ENCODE results near the gene CTU2.

The CTU2 gene

DNA sequence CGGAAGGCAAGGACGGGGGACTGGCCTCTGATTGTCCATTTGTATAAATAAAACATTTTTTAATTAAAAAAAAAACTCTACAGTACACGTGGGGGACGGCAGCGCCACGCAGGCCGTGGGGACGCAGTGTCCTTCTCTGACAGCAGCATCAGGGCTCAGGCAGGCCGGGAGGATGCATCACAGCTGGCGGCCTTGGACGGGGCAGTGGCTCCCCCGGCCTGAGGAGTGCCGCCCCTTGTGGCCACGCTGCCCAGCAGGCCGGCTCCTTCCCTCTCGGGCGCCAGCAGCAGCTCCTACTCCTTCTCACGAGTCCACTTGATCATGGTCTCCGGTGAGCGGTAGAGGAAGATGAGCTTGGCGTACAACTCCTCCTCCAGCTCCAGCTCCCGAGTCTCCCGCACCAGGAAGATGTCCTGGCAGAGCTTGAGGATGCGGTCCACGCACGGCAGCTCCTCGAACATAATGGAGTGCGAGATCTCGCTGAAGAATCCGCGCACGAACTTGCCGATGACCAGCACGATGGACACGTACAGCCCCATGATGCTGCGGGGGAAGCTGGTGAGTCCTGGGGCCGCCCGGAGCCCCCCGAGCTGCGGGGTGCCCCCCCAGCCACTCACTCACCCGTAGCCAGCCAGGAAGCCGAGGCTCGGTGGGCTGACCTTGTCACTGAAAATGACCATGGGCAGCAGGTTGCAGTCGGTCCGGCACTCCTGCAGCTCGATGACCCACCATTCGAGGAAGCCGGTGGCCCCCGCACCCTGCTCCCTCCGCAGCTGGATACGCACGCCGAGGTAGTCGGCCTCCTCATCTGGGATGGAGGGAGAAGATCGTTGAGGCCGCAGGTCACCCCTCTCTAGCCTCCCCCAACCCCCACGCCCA is 9.2 kb downstream of the CTU2 start:
- no peak for DNase-seq

DNA sequence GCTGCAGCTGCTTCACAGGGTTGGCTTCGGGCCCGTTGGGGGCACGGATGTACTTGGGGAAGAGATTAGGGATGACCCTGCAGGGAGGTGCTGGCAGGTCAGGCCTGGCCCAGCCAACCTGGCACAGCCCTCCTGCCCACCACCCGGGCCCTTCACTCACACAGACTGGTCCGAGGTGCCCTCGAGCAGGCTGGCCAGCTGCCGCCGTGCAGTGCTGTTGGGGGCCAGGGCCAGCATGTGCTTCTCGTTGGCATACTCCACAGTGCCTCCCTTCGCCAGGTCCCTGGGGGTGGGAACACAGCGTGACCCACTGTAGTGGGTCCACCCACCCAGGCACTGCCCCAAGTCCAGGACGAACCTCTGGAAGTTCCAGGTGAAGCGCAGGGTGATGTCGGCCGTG is 9.9 kb downstream of the CTU2 start:
- DNase-seq, result no peak

DNA sequence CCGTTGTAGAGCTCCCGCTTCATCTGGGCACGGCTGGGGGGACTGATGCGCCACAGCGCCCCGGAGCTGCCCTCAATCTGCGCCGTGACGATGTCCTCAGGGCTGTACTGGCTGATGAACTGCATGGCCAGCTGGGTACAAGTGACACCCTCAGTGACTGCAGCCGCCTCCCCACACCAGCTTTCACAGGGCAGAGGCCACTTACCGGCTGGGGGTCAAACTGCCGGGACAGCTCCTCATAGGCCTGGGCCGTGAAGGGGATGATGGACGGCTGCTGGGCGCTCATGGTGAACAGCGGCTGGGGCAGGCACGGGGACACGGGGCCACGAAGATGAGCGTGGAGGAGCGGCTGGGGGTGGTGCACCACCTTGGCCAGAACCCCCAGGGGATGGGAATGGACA is 10.3 kb downstream of the CTU2 start:
- no peak for DNase-seq

DNA sequence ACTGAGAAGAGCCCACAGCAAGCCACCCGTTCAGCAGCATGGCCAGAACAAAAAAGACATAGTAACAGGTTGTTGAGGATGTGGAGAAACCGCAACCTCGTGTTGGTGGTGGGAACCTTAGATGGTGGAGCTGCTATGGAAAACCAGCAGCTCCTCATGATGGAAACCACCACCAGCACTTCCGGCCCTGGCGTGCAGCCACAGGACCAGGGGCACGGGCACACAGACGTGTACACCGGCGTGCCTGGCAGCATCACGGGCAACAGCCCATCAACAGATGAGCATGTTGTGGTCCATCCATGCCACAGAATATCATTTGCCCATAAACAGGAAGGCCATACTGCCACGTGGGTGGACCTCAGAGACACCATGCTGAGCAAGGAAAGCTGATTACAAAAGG is 11.9 kb downstream of the CTU2 start:
- no peak for DNase-seq

DNA sequence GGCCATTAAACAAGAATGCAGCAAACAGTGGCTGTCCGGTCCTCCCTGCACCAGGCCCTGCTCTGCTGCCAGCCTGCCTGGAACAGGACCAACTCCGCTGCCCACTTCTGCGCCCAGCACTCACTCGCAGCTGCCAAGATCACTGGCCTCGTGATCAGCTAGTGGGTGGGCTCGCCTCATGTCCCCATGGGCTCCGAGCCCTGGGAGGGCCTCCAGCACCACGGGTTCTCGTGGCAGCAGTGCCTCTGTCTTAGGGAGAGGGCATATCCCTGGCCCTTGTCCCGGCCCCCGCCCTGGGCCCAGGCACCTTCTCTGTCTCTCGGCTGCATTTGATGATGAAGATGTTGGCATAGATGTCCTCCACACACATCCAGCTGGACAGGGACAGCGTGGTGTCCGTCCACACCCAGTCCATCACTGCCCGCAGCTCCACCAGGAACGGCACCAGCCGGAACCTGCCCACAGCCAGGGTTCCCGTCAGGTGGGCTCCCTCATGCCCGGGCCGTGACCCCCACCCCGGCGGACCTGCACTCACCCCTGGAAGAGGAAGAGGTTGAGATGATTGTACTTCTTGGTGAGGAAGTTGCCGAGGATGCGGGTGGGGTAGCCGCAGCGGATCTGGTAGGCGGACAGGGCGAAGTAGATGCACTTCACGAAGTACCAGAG is 13.1 kb downstream of the CTU2 start:
- no peak for DNase-seq

DNA sequence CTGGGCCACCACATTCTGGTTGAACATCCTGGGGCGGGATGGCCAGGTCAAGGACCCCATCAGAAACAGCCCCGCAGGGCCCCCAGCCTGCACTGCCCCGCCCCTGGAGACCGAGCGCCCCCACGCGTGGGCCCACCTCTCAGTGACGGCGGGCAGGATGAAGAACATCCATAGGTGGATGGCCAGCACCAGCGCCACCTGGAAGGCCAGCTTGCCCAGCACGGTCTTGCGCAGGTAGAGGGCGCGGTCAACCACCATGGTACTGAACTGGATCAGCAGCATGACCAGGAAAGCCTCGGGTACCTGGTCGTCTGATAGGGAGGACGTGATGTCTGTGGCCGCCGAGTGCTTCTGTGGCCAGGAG is 13.6 kb downstream of the CTU2 start:
- no peak for DNase-seq

DNA sequence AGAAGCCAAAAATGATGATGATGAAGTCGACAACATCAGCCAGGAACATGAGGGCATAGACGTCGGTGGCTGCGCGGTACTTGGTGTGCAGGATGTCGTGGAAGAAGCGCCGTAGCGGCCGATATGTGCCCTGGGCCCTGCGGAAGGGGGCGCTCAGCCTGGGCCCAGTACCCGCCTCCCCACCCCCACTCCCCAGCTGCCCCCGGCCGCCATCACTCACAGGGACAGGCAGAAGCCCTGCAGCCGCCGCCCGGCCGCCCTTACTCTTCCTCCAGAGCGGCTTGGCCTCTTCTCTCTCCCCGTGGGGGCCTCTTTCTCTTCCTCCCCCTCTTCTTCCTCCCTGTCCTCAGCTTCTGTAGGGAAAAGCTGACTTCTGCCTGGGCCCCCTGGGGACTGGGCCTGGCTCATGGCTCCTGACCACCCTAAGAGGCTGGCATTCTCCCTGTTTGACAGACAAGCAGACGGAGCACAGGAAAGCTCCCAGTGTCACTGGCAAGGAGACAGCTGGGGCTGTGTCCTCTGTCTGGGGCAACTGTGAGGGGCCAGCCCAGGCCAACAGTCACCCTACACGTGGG is 14.2 kb downstream of the CTU2 start:
- DNase-seq, result no peak

DNA sequence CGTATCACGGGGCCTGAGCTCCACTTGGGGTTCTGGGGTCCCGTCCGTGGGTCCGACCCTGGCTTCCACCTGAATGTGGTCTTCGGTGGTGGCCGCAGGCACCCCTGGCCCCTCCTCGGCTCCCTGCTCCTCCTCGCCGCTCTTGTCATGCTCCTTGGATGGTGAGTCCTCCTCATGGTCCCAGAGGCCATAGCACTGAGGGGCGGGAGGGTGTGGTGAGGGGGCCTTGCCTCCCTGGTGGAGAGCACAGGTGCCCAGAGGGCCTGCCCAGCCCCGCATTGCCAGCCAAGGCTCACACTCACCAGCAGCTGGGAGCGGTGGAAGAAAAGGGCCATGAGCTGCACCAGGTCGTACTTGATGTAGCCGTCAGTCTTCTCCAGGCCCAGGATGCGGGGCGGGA is 14.9 kb downstream of the CTU2 start:
- DNase-seq, result no peak

DNA sequence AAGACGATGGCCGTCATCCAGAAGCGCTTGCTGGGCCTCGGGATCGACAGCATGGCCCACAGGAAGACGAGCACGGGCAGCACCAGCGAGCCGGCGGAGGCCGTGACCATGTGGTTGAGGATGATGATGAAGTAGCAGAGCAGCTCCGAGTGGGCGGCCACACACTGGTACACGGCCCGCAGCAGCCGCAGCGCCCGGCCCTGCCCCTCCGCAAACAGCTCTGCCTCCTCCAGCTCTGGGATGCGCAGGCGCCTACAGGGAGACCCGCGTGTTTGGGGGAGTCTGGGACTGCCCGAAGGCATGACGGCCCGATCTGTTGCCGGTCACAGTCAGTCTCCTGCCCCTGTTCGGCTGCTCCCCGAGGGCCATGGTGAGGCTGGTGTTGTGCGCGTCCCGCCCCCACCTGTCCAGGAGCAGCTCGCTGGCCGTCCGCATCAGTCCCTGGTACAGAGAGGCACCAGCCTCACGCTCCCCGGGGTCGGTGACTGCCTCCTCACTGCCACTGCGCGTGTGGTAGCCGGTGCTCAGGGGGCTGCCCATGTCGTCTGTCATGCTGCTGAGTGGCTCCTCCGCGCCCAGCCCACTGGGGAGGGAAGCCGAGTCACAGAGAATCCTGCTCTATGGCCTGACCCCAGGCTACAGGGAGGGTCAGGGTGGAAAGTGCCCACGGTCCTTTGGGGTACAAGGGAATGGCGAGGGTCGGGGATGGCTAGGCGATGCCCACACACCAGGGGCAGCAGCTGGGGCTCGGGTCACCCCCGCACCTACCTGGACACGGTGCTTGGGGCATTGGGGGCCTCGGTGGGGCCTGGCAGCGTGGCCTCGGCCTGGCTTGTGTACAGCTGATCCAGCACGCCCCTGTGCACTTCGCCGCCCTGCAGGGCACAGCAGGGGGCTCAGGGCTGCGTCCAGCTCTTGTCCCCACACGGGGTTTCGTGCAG is 15.8 kb downstream of the CTU2 start:
- DNase-seq, result no peak

DNA sequence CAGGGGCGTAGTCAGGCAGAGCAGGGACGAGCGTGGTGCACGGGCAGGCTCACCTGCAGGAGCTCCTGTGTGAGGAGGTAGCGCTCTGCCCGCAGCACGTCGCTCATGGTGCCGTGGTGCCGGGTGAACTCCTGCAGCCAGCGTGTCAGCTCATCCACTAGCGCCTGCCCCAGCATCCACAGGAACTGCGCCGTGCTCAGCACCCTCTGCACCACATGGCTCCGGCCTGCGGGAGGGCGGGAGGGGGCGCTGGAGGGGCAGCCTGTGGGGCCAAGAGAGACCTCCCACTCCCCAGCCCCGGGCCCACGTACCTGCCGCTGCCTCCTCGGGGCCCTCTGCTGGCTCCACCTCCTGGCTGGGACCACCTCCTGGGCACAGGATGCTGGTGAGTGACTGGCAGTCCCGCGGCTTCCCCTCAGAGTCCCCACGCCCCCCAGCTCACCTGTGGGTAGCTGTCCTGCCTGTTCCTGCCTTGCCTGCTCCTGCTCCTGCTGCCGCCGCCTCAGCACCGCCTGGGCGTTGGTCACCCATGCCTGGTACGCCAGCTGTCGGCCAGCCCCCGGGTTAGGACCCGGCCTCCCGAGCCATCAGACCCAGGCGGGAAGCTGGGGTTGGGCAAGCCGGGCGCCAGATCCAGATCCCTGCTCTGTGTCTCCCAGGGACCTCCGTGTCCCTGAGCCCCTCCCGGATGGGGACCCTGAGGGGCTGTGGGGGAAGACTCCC is 16.6 kb downstream of the CTU2 start:
- no peak for DNase-seq

DNA sequence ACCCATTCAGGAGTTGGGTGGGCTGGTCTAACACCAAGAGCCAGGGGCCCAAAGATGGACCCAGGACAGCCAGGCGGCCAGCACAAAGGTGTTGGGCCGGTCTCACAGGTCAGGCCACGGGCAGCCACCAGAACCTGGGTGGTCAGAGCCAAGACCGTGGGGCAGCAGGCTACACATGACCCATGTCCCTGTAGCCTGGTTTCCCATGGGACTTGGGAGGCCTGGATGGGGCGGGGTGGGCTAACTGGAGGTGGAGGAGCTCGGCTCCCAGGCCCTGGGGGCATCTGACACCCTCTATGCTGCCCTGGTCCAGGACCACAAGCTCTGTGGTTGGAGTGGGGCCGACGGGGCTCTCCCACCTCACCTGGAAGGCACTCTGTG is 17.2 kb downstream of the CTU2 start:
- DNase-seq, result no peak

DNA sequence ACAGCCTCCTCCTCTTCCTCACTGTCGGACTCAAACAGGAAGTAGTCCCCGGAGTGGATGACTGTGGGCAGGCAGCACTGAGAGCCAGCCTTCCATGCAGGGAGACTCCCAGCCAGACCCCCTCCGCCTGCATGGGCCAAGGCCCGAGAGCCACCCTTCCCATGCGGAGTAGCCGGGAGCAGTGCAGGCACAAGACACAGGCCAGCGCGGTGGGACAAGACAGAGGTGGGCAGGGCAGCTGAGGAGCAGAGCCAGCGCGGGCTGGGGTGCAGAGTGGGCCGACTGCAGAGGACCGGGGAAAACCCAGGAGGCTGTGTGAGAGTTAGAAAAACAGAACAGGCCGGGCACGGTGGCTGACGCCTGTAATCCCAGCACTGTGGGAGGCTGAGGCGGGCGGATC is 17.6 kb downstream of the CTU2 start:
- no peak for DNase-seq

DNA sequence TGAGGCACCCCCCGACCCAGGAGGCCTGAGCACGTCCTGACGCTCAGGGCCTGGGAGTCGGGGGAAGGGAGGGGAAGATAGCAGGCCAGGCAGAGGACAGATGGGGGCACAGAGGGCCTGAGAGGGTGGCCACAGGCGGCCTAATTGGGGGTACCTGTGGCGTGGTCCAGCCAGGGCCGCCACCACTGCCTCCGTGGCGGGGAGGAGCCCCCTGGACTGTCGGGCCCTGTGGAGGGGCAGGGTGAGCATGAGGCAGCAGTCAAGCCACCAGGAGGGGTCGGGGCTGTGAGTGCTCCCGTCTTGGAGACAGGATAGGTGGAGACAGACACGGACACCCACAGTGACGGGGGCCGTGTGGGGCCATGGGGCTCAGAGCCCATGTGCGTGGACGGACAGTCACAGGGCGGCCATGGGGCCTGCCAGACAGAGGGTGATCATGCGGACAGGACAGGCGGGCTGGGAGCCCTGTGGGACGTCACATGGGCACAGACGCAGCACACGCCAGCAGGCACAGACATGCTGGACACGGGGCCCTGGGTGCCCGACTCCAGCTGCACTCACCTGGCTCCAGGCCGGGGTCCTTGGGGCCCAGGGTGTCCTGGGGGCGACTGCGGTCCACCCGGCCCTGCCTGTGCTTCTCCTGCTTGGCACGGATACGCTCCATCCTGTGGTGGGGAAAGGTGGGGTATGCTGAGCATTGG is 18.7 kb downstream of the CTU2 start:
- DNase-seq, result no peak

DNA sequence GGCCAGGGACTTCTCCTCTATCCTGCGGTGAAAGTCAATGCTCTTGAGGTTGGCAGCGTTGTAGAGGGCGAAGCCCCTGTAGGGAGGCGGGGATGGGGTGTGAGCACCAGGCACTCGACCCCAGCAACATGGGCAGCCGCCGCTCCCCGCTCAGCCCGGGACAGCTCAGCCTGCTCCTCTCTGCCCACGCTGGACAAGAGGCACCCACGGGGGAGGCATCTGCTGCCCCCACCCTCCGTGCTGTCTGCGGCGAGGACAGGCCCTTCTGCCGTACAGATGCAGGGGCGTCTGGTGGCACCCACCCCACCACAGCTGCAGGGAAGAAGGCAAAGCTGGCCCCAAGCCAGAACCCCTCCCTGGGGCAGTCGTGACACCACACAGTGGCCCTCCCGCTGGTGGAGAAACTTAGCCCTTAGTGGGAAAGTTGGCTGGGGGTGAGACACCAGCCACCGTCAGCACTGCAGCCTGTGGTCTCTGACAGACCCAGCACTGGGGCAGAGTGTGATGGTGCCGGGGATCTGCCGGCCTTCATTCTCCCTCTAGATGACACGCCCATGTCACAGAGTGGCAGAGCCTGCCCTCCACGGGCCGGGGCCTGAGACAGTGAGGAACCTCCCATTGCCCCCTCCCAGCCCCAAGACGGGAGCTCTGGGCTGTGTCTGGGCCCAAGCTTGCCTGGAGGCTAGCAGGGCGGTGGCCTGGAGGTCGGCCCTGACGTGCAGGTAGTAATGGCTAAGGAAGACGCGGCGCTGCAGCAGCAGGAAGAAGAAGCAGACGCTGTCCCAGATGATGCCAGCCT is 19.5 kb downstream of the CTU2 start:
- DNase-seq, result no peak

DNA sequence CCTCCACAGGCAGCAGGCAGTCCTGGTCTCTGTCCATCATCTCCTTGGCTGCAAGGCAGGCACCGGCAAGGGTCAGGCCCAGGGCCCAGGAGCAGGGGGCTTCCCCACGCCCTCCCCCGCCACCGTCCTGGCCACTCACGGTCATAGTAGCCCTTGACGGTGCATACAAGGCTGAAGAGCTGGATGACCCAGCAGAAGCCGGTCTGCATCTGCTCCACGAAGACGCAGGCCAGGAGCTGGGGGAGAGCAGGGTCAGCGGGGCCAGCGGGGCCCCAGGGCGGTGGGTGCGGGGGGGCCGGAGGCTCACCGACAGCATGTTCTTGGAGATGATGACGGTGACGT is 20.1 kb downstream of the CTU2 start:
- no peak for DNase-seq

DNA sequence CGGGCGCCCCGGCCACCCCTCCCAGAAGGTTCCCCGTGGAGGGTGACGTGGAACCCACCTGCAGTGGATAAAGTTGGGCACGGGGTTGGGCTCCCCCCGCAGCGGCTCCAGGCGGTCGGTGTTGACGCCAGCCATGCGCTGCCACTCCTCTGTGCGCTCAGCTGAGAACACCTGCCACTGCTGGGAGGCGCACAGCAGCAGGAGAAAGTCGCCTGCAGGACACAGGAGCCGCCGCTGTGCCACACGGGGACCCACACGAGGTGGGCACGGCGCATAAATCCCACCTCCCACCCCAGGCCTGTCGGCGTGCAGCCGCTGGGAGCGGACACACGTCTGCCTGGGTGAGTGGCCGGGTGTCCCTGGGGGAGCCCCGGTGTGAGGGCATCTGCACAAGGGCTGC is 20.7 kb downstream of the CTU2 start:
- DNase-seq, result no peak

DNA sequence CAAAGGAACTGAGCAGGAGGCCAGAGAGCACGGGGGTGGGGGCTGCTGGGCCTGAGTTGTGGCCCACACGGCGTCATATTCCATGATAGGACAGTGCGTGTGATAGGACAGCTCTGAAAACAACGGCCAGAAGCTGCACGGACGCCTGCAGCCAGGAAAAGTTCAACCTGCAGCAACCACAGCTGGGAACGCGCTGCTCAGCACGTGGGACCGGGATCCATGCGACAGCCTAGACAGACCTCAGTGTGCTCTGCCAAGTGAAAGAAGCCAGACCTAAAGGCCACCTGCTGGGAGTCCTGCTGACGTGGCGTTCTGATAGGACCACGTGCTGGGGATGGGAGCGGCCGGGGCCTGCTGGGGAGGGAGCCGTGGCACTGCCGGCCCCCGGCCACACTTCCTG is 21.6 kb downstream of the CTU2 start:
- DNase-seq, result no peak

DNA sequence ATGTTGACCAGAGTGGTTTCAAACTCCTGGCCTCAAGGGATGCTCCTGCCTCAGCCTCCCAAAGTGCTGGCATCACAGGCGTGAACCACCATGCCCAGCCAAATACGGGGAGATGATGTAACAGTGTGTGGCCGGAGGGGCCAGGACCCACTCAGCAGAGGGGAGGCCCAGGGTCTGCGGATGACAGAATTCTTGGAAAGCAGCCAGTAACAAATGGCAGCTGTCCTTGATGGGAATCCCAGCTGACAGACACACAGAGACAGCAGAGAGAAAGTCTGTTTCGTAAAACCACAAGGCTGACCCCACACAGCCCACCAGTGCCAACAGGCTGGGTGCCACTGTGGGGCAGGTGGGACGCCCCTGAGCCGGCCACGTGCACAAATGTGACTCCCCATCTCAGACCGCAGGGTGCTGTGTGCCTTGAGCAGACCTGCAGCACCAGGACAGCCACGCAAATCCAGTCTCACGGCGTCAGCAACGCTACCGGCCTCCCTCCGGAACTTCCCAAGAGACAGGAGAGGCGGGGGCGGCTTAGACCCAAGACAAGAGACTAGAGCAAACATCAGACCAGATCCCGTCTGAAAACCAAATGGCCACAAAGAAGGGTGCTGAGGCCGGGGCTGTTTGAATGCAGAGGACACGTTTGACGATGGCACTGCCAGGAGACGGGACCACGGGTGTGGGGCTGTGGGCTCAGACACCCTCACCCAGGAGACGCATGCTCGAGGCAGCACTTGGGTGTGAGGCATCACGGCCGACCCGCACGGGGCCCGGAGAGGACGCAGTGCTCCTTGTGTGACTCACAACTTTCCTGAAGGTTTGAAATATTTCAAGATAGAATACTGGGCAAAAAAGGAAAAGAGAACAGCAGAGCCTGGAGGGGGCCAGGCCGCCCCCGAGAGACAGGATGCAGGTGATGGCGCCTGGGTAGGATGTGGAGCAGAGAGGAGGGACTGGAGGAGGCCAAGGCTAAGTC is 24.6 kb downstream of the CTU2 start:
- no peak for DNase-seq

DNA sequence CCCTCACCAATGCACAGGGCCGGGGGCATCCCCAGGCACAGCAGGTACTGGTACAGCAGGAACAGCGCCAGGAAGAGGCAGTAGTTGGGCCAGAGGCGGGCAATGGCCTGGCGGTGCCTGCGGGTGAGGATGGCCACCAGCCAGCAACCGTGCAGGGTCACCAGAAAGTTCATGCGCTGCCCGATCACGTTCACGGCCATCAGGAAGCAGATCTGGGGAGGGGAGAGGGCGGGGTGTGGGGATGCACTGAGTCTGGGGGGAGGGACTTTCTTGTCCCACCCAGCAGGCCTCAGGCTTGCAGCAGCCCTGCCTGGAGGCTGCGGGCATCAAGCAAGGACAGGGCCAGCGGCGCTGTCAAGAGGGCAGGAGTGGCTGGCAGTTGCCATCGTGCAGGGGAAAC is 25.4 kb downstream of the CTU2 start:
- DNase-seq, result no peak
